IPS-18c (cell line): ENCODE data around the gene SUGCT.
"Not testable (repeated sequence)": the region's sequence is repeated elsewhere in the genome, so short reads cannot be mapped to it uniquely, and the experiment has no call there.

Source experiments
- H3K4me3 ChIP-seq: 2 replicates; pipeline ENCODE4 v1.7.0; 2013; ENCODE audit warnings: low read depth, mild to moderate bottlenecking, low read length, moderate library complexity; ENCODE audit not compliant: insufficient read depth
- H3K9me3 ChIP-seq: one replicate; pipeline ENCODE4 v1.6.1; 2013; ENCODE audit warnings: mild to moderate bottlenecking, low read length, moderate library complexity; ENCODE audit not compliant: control insufficient read depth, insufficient read depth

Gene SUGCT

DNA sequence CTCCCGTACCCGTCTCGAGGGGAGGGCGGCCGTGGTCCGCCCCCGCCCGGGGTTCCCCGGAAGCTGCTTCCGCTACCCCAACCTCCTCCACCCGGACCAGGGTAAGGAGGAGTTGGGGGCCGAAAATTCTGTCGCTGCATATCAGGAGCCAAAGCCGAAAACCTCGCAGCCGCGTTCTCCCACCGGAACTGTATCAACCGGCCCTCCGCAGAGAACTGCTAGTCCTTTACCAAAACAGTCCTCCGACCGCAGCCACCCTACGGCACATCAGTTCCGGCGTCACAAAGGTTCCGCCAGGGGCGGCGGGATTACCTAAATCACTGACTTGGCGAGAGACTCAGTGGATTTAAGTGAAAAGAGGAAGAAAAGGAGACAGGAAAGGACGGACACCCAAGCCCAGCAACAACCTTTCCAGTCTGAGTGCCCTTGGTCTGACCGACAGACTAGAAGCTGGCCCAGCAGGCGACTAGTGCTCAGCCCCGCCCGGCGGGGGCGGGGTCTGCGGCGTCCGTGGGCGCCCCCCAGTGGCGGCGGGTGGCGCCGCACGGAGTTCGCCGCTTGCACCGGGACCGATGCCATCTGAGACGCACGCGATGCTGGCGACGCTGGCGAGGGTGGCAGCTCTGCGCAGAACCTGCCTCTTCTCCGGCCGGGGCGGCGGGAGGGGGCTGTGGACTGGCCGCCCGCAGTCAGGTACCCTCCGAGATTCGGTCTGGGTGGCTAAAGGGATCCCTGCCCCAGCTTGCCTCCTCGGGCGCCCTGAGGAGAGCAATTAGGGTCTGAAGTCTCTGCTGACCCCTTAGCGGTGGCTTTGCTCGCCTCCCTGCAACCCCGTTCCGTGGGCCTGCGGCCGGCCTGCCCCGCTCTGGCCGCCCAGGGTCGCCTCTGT lies at the start of gene SUGCT, which contains the start of gene MPLKIP:
TSS of gene SUGCT (plus strand) at position 578 of the 889 bp plus-strand sequence.
TSS of gene MPLKIP (minus strand) at position 195 of the 889 bp plus-strand sequence. CDS start at position 140, 55 bp downstream.
- Histone ChIP-seq H3K4me3 (peak within 1 kb of the TSS; percentile 99), H3K9me3 (no peaks in the 10 kb centered on the region)

DNA sequence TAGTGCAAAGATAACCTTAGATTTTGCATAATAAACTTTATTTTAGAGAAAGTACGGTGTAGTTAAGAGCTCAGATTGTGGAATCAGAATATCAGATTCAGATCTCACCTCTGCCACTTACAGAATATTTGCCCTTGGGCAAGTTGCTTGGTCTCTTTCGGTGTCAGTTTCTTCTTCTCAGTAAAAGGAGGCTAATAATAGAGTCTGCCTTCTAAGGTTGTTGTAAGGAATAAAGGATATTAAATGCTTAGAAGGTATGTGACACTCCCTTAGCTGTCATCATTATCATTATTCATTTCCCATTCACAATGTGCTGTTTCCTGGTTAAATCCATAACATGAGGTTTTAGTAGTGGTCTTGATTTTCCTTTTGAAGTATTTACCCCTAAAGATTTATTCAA lies 42.6 kb upstream of the SUGCT start:
- no peak overlapping the region for H3K4me3 ChIP-seq
- H3K9me3 ChIP-seq = no peaks in the 10 kb centered on the region

DNA sequence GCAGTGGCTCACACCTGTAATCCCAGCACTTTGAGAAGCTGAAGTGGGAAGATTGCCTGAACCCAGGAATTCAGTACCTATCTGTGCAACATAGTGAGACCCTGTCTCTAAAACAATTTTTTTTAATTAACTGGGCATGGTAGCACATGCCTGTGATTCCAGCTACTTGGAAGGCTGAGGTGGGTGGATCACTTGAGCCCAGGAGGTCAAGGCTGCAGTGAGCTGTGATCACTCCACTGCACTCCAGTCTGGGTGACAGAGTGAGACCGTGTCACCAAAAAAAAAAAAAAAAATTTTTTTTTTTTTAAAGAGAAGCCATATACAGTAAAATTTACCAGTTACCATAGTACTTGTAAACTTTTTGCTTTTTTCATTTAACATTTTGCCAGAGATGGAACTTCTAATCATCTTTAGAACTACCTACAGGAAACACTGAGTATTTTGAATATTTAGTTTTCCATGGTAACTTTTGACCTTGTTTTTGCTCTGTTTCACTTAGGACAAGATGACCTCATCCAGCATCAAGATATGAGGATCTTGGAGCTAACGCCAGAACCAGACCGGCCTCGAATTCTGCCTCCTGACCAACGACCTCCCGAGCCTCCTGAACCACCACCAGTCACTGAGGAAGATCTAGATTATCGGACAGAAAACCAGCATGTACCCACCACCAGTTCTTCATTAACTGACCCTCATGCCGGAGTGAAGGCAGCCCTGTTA lies 41.0 kb upstream of the SUGCT start:
- Histone ChIP-seq H3K9me3 (no peaks in the 10 kb centered on the region), H3K4me3 (no peak overlapping the region)

DNA sequence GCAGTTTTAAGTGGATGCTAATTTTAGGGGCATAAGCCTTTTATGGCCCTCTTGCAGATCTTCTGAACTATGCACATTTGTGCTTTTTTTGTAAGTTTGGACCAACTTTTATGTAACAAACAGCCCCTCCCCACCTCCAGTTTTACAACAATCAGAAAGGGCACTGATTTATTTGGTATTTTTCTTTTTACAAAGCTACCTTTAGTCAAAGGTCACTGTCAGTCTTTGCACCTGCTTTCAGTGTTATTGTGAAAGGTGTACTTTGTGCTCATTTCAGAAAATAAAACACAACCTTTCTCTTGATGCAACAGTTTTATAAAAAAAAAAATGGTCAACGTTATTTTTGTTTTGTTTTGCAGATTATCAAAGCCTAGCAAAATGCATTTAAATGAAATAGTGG lies 39.6 kb upstream of the SUGCT start:
- no peak overlapping the region for H3K4me3 ChIP-seq
- H3K9me3 ChIP-seq = no peaks in the 10 kb centered on the region

DNA sequence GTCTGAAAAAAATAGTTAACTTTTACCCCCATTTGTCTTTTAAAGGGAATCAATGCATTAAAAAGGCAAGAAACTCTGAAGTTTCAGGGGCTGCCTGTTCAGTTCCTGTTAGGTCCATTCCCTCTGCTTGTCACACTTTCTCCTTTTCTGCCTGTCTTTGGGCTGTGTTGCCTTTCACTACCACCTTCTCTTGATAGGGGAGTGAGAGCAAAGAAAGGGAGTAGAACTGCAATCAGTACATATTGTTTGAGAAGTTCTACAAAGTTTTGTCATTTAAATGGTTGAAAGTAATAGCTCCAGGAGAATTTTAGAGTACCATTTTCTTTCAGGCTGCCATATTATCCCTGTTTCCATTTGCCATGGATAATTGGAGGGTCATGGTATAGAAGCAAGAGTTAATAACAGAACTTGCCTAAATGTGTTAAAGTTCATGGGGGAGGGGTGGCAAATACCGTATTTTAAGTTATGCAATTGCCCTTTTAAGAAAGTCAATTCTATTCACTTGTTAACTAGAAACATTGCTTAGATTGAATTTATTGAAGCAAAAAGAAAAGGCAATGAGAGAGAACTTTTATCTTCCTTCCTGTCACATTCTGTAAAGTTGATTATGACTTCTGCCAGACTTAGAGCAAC lies 39.0 kb upstream of the SUGCT start:
- Histone ChIP-seq H3K9me3 (no peaks in the 10 kb centered on the region), H3K4me3 (no peak overlapping the region)

DNA sequence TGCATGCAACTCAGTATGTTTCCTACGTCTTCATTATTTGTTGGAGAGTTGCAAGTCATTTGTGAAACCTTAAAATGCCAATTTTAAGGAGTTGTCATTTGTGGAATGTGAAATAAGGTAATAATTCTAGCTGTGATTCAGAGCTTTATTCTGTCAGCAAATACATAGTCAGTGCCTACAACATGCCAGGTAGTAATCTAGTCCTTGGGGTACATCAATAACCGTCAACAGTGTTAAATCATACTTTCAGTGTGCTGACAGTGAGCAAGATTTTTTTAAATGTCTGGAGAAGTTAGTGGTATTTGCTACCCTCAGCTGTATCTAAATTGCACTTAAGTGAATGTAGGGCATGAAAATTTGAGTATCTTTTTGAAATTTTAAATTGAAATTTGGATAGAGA lies 37.1 kb upstream of the SUGCT start:
- no peaks in the 10 kb centered on the region for H3K9me3 ChIP-seq
- no peak overlapping the region for H3K4me3 ChIP-seq

DNA sequence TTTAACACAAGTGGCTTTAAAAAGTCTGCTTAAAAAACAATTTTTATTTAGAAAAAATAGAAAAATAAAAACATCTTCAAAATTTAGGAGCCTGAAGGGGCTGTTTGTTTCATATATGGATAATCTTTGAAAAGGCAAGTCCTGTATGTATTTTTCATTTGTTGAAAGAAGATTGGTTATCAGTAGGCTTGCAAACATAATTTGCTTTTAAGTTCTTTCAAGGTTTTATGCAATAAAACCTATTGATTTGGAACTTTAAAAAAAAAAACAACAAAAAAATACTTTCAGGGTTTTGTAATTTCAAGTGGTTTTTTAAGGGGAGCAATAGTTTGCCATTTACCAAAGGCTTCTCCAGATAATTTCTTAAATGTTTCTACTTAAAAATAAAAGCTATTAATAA lies 36.0 kb upstream of the SUGCT start:
- Histone ChIP-seq H3K9me3 (no peaks in the 10 kb centered on the region), H3K4me3 (no peak overlapping the region)

DNA sequence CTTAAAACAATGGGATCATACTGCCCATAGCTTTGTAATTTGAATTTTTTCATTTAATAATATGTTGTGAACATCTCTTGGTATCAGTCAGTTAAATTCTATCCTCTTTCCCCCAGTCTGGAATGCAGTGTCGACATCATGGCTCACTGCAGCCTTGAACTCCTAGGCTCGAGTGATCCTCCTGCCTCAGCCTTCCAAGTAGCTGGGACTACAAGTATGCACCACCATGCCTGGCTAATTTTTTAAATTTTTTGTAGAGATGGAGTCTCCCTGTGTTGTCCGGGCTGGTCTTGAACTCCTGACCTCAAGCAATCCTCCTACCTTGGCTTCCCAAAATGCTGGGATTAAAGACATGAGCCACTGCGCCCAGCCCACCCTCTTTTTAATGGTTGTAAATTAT lies 35.0 kb upstream of the SUGCT start:
- Histone ChIP-seq H3K4me3 (no peak overlapping the region), H3K9me3 (no peaks in the 10 kb centered on the region)

DNA sequence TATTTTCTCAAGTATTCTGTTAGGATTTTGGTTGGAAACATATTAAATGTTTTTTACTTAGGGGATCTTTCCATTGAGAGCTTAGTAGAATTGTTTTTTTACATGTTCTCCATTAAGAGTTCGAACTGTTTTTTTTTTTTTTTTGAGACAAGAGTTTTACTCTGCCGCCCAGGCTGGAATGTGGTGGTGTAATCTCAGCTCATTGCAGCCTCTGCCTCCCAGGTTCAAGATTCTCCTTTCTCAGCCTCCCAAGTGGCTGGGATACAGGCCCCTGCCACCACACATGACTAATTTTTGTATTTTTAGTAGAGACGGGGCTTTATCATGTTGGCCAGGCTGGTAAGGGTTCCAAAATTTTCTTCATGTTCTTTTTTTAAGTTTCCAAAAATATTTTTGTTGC lies 33.6 kb upstream of the SUGCT start:
- Histone ChIP-seq H3K4me3 (no peak overlapping the region), H3K9me3 (no peaks in the 10 kb centered on the region)

DNA sequence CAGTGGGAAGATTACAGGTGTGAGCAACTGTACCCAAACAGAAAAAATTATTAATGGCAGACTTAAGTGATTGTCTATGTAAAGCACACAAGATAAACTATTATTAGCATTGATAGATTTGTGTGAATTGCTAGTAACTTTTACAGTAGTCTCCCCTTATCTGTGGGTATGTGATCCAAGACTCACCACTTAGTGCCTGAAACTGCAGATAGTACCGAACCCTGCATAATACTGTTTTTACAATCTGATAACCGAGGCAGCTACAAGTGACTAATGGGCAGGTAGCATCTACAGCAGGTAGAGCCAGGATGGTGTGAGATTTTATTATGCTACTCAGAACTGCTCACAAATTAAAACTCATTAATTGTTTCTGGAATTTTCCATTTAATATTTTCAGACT lies 31.9 kb upstream of the SUGCT start:
- H3K4me3 ChIP-seq = no peak overlapping the region

DNA sequence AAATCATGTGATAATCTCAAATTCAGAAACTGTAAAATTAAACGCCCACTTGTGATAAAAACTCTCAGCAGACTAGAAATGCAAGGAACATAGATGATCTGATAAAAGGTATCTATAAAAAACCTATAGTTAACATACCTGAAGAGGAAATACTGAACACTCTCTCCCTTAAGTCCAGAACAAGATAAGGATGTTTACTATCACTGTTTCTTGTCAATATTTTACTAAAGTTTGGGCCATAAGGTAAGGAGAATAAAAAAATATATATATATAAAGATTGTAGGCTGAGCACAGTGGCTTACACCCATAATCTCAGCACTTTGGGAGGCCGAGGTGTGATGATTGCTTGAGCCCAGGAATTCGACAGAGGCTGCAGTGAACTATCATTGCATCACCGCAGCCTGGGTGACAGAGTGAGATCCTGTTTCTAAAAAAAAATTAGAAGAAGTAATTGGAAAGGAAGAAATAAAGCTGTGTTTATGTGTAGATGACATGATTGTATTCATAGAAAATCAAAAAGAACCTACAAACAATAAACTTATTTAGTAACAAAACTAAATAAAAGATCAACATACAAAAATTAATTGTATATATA lies 28.8 kb upstream of the SUGCT start:
- Histone ChIP-seq H3K9me3 (no peaks in the 10 kb centered on the region), H3K4me3 (no peak overlapping the region)

More for the DNA sequence above, 31.9 kb upstream of the SUGCT start:
- no peaks in the 10 kb centered on the region for H3K9me3 ChIP-seq

DNA sequence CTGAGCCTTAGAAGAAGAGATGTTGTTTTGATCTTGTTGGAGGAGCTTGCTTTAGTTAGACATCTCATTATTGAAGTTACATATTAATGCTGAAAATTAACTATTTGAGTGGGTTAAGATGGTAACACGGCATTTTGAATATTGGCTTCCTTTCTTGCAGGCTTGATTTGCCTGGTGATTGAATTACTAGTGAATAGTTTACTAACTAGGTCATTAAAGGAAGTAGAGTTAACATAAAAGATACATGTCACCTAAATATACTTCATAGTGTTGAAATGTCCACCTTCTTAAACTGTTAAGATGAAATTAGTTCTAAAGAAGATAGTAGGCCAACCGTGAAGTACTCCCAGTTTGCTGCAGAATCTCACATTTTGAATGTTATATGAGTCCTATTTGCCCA lies 18.9 kb upstream of the SUGCT start:
- no peak overlapping the region for H3K4me3 ChIP-seq
- H3K9me3 ChIP-seq = no peaks in the 10 kb centered on the region

DNA sequence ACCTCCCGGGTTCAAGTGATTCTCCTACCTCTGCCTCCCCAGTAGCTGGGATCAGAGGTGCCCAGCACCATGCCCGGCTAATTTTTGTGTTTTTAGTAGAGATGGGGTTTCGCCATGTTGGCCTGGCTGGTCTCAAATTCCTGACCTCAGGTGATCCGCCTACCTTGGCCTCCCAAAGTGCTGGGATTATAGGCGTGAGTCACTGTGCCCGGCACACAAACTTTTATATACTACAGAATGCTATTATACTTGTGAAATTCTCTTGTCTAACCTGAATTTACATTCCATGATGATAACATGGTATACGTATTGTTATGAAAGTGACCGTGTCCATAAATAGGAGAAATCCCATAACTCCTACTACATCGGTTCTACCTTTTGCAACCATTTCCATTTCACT lies 17.6 kb upstream of the SUGCT start:
- not testable (repeated sequence) for H3K4me3 ChIP-seq, H3K9me3 ChIP-seq

DNA sequence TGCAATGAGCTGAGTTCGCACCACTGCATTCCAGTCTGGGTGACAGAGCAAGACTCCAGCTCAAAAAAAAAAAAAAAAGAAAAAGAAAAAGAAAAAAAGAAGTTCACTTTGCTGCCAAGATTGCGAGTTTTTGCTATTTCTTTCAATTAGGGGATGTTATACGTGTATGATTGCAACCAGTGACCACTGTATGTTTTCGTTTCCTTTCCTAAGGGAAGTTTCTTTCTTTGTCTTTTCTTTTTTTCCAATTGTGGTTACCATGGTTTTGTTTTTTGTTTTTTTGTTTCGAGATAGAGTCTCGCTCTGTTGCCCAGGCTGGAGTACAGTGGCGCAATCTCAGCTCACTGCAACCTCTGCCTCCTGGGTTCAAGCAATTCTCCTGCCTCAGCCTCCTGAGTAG lies 16.6 kb upstream of the SUGCT start:
- not testable (repeated sequence) for H3K4me3 ChIP-seq, H3K9me3 ChIP-seq

DNA sequence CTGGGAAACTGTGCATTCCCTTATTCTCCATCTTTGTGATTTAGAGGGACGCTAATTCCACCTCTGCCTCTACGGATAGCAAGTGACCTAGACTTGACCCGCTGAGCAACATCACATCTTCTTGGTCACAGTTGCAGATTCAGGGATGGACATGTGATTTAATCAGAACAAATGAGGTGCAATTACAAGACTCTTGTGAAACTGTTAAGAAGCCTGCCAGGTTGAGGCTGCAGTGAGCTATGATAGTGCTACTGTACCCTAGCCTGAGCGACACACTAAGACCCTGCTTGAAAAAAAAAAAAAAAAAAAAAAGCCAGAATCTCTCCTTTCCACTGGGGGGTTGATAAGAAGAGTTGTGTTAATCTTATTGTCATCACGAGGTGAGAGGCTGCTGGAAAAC lies 14.8 kb upstream of the SUGCT start:
- Histone ChIP-seq H3K9me3 (no peaks in the 10 kb centered on the region), H3K4me3 (no peak overlapping the region)

DNA sequence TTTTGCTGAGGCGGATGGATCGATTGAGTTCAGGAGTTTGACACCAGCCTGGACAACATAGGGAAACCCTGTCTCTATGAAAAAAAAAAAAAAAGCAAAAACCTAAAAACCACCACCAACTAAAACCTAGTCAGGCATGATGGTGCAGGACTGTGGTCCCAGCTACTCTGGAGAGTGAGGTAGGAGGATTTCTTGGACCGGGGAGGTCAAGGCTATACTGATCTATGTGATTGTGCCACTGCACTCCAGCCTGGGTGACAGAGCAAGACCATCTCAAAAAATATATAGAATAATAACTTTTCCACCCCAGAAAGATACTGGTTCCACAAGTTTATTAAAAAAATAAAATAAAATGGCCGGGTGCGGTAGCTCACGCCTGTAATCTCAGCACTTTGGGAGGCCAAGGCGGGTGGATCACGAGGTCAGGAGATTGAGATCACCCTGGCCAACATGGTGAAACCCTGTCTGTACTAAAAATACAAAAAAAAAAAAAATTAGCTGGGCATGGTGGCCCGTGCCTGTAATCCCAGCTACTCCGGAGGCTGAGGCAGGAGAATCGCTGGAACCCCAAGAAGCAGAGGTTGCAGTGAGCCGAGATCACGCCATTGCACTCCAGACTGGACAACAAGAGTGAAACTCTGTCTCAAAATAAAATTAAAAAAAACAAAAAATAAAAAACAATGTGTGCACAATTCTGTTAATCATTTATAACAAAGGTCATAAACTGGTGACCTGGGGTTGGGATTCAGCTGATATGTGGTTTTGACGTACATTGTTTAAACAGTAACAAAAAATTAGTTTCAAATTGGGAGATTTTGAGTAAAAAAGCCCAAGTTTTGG lies 12.5 kb upstream of the SUGCT start:
- not testable (repeated sequence) for H3K4me3 ChIP-seq

DNA sequence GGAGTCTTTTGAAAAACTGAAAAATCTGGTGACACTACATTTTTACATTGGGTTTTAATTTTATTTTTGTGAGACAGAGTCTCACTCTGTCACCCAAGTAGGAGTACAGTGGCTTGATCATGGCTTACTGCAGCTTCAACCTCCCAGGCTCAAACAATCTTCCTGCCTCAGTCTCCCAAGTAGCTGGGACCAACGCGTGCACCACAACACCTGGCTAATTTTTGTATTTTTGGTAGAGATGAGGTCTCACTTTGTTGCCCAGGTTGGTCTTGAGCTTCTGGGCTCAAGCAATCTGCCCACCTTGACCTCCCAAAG lies 11.9 kb upstream of the SUGCT start:
- no peak overlapping the region for H3K4me3 ChIP-seq
- H3K9me3 ChIP-seq = no peaks in the 10 kb centered on the region

More for the DNA sequence above, 12.5 kb upstream of the SUGCT start:
- not testable (repeated sequence) for H3K9me3 ChIP-seq
